ENCODE measurements around the gene PAQR5.

DNA sequence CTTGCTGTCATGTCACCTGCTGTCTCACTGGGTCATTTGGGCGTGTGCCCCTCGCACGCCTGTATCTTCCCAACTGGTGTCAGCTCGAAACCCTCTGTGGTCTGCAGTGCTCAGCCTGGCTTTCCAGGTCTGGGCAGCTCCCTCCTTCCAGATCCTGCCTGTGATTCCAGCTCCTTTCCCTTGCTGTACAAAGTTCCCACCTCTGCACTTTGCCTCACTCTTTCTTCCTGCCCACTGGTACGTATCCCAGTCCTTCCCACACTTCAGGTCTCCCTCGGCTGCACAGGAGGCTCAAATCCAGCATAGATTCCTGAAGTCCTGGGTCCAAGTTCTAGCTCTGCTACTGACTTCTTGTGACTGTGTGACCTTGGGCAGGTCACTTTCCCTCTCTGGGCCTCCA, 2.1 kb upstream of the PAQR5 start:
- TF ChIP-seq, protein P1, sequence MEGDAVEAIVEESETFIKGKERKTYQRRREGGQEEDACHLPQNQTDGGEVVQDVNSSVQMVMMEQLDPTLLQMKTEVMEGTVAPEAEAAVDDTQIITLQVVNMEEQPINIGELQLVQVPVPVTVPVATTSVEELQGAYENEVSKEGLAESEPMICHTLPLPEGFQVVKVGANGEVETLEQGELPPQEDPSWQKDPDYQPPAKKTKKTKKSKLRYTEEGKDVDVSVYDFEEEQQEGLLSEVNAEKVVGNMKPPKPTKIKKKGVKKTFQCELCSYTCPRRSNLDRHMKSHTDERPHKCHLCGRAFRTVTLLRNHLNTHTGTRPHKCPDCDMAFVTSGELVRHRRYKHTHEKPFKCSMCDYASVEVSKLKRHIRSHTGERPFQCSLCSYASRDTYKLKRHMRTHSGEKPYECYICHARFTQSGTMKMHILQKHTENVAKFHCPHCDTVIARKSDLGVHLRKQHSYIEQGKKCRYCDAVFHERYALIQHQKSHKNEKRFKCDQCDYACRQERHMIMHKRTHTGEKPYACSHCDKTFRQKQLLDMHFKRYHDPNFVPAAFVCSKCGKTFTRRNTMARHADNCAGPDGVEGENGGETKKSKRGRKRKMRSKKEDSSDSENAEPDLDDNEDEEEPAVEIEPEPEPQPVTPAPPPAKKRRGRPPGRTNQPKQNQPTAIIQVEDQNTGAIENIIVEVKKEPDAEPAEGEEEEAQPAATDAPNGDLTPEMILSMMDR (IDR thresholded peaks at IDR 0.05), result no peak
- TF ChIP-seq EP300 (IDR thresholded peaks at IDR 0.05), result no peak
- no peak for TF ChIP-seq POLR2A (IDR thresholded peaks at IDR 0.05)
